Amygdala (tissue), 56 donors: ENCODE data around the gene ARRB1.
A peak's percentile ranks its signal among the peaks of the same experiment; 100 is the strongest.
"Not testable (repeated sequence)": the region's sequence is repeated elsewhere in the genome, so short reads cannot be mapped to it uniquely, and the experiment has no call there.

Experiments
- DNase-seq, 56 donors: peaks; one replicate each; lab custom pipeline; 2025; lab: John Stamatoyannopoulos, UW

The ARRB1 gene

GRCh38 chr11:75351541-75351790 is at the start of gene ARRB1:
Gene ARRB1 (minus strand): TSS chr11:75351661. CDS start chr11:75351607, 54 bp downstream.
- peak in 13 of 56 donors; percentile 35 to 72 (median 60) for DNase-seq

GRCh38 chr11:75400146-75400865 is 48.8 kb upstream of the ARRB1 start:
- DNase-seq: no peak

DNA sequence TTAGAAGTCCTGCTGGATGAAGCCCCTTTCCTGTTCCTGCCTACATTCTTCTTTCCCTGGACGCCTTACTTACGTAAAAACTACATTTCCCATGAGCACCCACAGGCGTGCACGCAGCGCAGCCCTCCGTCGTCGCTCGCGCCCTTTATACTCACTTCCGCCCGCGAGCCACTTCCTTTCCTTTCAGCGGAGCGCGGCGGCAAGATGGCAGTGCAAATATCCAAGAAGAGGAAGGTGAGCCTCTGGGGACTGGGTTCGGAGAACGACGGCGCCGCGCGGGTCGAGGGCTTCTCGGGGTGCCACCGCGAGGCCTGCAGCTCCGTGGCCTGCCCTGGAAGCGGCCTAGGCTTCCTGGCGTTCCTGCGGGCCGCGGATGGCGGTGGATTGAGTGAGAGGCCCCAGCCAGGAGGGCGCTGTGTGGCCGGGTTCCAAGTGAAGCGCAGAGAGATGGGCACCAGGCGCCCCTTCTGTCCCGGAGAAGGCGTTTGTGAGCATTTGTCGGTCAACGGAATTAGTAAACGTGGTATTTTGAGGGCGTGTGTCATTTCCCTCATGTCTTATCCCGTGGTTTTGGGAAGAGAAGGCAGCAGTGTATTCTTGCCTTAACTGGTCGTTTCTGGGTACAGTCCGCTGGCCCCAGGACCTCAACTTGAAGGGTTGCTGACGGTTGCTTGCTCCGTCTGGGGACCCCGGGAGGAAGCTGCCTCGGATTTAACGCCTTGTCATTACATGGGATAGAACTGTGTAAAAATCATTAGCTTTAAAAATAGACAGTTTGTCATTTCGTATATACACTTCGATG is 48.1 kb upstream of the ARRB1 start, which contains the start of gene RPS3:
TSS of gene RPS3 (plus strand) at position 175 of the 802 bp plus-strand sequence. CDS start at position 205, 30 bp downstream.
- DNase-seq: peak; percentile 40 to 94 (median 83)

DNA sequence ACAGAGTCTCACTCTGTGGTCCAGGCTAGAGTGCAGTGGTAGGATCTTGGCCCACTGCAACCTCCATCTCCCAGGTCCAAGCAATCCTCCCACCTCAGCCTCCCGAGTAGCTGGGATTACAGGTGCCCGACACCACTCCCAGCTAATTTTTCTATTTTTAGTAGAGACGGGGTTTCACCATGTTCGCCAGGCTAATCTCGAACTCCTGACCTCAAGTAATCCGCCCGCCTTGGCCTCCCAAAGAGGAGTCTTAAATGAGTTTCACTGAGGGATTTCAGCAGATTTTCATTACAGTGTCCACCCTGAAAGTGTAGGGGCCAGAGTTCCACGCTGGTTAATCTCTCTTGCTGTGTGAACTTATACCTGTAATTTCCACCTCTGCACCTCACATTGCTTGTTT is 47.4 kb upstream of the ARRB1 start:
- no peak for DNase-seq

GRCh38 chr11:75394085-75394840 is 42.8 kb upstream of the ARRB1 start:
- DNase-seq: no peak

- DNase-seq: no peak
Observed at GRCh38 chr11:75389925-75390324, 38.5 kb upstream of the ARRB1 start.

DNA sequence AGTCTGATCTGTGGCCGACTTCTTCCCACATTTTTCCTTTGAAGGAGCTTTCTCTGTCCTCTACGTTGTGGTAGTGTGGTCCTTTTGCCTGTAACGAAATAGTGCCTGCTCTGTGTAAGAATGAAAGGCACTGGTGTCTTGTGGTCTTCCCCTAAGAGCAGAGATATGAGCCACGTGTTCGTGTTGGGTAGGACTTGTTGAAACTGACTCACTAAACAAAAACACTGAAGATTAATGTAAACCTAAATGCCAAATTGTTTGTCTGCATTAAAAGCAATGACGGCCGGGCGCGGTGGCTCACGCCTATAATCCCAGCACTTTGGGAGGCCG is 37.8 kb upstream of the ARRB1 start:
- no peak for DNase-seq

DNA sequence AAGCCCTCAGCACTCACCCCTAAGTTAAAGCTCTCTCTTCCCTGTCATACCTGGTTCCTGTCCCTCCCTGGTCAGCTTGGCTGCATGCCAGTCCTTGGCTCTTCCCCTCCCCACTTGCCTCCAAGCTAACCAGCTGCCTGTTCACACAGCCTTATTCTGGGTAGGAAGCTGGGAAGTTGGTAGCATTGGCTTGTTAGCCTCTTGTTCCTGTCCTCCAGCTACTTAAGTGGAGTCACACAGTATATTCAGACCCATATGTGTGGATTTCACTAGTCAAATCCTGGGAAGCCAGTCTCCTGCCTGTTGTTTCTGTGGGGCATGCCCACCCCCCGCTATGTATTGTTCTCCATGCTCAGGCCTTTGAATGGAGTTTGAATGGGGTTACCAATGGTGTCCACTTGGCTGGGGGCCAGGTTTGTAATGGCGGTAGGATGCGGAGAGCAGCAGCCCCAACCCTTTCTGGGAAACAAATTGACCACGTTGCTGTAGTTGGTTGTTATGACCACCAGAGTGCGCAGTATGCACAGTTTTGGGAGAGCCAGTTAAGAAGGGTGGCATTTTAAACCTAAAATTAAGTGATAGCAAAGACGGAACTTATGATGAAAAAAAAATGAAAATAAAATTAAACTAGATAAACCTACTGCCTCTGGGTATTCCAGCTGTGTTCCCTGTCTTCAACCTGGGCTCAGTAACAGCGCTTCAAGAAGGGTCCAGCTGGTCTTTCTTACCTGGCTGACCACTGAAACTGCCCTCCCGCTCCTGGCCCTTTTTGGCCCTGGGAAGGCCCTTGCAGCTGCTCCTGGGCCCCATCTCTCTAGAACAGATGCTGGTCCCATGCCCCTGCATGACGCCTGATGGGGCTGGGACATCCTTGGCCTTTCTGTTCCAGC is 37.2 kb upstream of the ARRB1 start:
- peak in 45 of 56 donors; percentile 9 to 81 (median 39) for DNase-seq

GRCh38 chr11:75387736-75388294 is 36.4 kb upstream of the ARRB1 start:
- DNase-seq: no peak

DNA sequence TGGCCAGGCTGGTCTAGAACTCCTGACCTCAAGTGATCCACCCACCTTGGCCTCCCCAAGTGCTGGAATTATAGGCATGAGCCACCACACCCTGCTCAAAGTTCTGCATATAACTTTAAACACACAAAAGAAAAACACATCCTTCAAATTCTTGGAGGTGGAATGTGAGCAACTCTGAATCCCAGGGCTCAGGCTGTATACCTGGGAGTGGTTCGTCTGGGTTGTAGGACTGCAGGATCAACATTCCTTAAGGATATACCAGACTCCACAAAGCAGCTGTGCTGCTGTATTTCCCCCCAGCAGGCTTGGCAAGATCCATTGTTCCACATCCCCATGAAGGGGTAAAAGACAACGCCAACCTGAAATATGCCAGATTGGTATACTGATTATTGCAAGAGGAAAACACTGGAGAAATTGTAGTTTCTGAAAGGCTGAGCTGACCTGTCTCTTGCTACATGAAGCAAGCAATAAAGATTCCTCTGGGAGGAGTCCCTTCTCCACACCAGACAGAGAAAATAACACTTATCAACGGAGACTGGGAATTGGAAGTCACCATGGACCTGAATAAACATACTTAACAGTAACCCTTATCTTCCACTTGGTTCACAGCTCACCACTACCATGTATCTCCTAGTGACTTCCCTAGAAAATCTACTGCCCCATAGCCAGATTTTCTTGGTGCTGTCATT is 35.6 kb upstream of the ARRB1 start:
- no peak for DNase-seq

DNA sequence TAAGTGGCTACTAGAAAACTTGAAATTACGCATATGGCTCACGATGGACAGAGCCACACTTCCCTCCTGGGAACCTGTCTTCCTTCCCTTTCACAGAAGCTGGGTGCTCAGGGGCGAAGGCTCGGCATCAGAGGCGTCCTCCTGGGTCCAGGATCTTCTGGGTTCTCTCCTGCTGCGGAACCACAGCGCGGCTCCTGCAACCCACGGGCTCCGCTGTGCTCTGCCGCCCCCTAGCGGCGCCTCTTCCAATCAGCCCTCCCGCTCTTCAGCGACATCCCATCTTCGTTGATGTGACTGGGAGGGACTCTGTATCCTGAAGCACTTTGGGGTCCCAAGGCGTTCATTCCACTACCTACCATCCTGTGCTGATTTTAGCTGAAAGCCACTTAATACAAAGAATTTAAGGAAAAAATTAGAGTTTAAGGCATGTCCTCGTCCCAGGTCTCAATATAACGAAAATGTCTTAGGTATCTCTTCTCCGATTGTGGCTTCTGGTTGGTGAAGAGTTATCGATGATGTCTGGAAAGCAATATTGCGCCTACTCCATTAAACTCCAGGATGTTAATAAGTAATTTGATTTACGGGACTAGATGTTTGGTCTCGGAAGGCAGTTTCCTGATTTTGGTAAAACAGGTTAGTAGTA is 33.1 kb upstream of the ARRB1 start:
- DNase-seq: peak in 52 of 56 donors; percentile 9 to 86 (median 58)

GRCh38 chr11:75383246-75383645 is 31.8 kb upstream of the ARRB1 start:
- no peak for DNase-seq

- DNase-seq: peak in 5 of 56 donors; percentile 5 to 19 (median 7)
Observed at GRCh38 chr11:75380716-75381420, 29.4 kb upstream of the ARRB1 start.

DNA sequence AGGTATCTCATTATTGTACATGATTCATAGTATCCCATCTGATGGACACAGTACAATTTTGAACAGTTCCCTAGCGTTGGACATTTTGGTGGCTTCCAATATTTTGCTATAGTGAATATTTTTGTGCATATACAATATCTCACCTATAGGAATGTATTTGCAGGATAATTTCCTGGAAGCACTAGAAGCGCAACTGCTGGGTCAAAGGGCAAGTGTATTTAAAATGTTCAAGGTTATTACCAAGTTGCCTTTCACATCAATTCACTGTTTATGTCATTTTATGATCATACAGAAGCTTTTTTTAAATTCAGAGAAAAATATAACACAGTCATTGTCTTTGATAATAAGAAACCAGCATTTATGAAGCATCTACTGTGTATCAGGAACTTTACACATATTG is 28.8 kb upstream of the ARRB1 start:
- DNase-seq: no peak

- not testable (repeated sequence) for DNase-seq
Observed at GRCh38 chr11:75378776-75379175, 27.3 kb upstream of the ARRB1 start.

DNA sequence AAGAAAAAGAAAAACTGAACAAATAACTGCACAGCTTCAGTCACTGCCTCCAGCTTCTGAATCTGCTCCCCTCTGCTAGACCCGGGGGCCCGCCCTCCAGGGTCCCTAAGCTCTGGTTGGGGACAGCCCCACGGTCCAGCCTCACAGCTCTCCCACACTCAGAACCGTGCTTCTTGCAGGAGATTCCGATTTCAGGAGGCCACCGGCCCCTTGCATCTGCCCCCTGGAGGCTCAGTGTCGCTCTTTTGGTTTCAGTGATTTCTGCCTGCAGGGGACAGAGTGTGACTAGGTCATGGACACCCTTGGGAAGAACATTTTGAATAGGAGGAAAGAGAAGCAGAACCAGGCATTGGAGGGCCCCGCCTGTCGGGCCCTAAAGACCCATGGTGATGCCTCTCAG is 24.7 kb upstream of the ARRB1 start:
- DNase-seq: no peak

- DNase-seq: no peak
Observed at GRCh38 chr11:75375626-75376025, 24.2 kb upstream of the ARRB1 start.

GRCh38 chr11:75374646-75375045 is 23.2 kb upstream of the ARRB1 start:
- DNase-seq: no peak
